ENCODE data around the gene TLR3. TPM values are rescaled to one million over a fixed set of nuclear protein-coding genes. Genes with fewer than 3 reads are reported as not detected.

TLR3 gene
- 0.54 and 0.60 TPM in 2 replicates for total RNA-seq

GRCh38 chr4:186068581-186069348 is at the start of gene TLR3:
TLR3 (plus strand) TSS chr4:186069156; CDS start chr4:186076620, 7,464 bp downstream.

GRCh38 chr4:186104114-186104889 is 35.3 kb downstream of the TLR3 start, which contains the start of gene FAM149A:
FAM149A (plus strand) TSS chr4:186104704.

Other genes with a start within 250 kb of the TLR3 start
- 0.09 and 0.11 TPM in 2 replicates for gene FAM149A, start 35.5 kb downstream of the TLR3 start, total RNA-seq
- gene CYP4V2, start 122.4 kb downstream of the TLR3 start, total RNA-seq, result 4.9 and 5.1 TPM in 2 replicates
- 0.95 and 0.98 TPM in 2 replicates for gene KLKB1, start 158.4 kb downstream of the TLR3 start, total RNA-seq
- not detected in 2 replicates for gene F11, start 197.0 kb downstream of the TLR3 start, total RNA-seq

Data from dermis lymphatic vessel endothelial cell (primary cell).